Right atrium auricular region (tissue), 2 donors: Measurements from ENCODE around the gene DTD2. TPM values are rescaled to one million over a fixed set of nuclear protein-coding genes. Genes with fewer than 3 reads are reported as not detected.
"Not testable (repeated sequence)": the region's sequence is repeated elsewhere in the genome, so short reads cannot be mapped to it uniquely, and the experiment has no call there.

Source experiments
- DNase-seq: peaks from one replicate; pipeline ENCODE4 v3.0.0-alpha.2; 2019; ENCODE audit warnings: low spot score
- H3K27ac ChIP-seq, 2 donors: fragments of 200-600 bp; sonication (generic); 1 replicate in 1 of 2; 2 replicates in 1 of 2; pipeline ENCODE4 v1.5.1; 2016 to 2019
- H3K27me3 ChIP-seq, 2 donors: fragments of 200-600 bp; sonication (generic); one replicate each; pipeline versions ENCODE4 v1.5.1 to v1.6.0; 2017 to 2019
- H3K36me3 ChIP-seq: fragments of 200-600 bp; sonication (generic); one replicate; pipeline ENCODE4 v1.5.1; 2016
- H3K4me1 ChIP-seq, 2 donors: fragments of 200-600 bp; sonication (generic); one replicate each; pipeline versions ENCODE4 v1.5.1 to v1.6.0; 2017 to 2019
- H3K4me3 ChIP-seq, 2 donors: fragments of 200-600 bp; sonication (generic); 1 replicate in 1 of 2; 2 replicates in 1 of 2; pipeline ENCODE4 v1.5.1; 2017 to 2019; ENCODE audit warnings: mild to moderate bottlenecking in 1 of 2, moderate library complexity in 1 of 2
- H3K9me3 ChIP-seq, 2 donors: fragments of 200-600 bp; sonication (generic); one replicate each; pipeline ENCODE4 v1.5.1; 2019
- total RNA-seq, 2 donors: library from RNA; depleted of rRNA; stranded (reverse); fragments of >200 nt; gene quantifications; one replicate each; pipeline ENCODE4 v1.1.0, GENCODE V29; 2016
- TF ChIP-seq, protein P1 (sequence below), 2 donors: fragments of 200-600 bp; sonication (generic); IDR thresholded peaks; one replicate each; pipeline ENCODE4 v1.5.1; 2019; ENCODE audit warnings: antibody characterized with exemption in 2 of 2

DTD2 gene
- total RNA-seq, 2 donors from 2014 or later: 10.5 to 18.3 TPM

GRCh38 chr14:31476131-31476866, 19.0 kb upstream of the DTD2 start:
- Histone ChIP-seq H3K4me1 (peaks cover 0 to 12% of the 10 kb centered on the region in 2 donors), H3K27me3 (no peaks in the 10 kb centered on the region), H3K4me3 (no peak overlapping the region), H3K27ac (peak overlapping the region in 1 of 2 donors; percentile 37), H3K9me3 (no peaks in the 10 kb centered on the region), H3K36me3 (no peaks in the 10 kb centered on the region)
- no peak for DNase-seq
- TF ChIP-seq, protein P1, sequence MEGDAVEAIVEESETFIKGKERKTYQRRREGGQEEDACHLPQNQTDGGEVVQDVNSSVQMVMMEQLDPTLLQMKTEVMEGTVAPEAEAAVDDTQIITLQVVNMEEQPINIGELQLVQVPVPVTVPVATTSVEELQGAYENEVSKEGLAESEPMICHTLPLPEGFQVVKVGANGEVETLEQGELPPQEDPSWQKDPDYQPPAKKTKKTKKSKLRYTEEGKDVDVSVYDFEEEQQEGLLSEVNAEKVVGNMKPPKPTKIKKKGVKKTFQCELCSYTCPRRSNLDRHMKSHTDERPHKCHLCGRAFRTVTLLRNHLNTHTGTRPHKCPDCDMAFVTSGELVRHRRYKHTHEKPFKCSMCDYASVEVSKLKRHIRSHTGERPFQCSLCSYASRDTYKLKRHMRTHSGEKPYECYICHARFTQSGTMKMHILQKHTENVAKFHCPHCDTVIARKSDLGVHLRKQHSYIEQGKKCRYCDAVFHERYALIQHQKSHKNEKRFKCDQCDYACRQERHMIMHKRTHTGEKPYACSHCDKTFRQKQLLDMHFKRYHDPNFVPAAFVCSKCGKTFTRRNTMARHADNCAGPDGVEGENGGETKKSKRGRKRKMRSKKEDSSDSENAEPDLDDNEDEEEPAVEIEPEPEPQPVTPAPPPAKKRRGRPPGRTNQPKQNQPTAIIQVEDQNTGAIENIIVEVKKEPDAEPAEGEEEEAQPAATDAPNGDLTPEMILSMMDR (IDR thresholded peaks at IDR 0.05): no peak

GRCh38 chr14:31466554-31466953, 9.2 kb upstream of the DTD2 start:
- no peak overlapping the region for H3K27ac ChIP-seq
- no peak overlapping the region for H3K4me3 ChIP-seq
- TF ChIP-seq, protein P1 (IDR thresholded peaks at IDR 0.05): no peak
- H3K4me1 ChIP-seq: no peaks in the 10 kb centered on the region
- no peak for DNase-seq
- no peaks in the 10 kb centered on the region for H3K36me3 ChIP-seq
- no peaks in the 10 kb centered on the region for H3K27me3 ChIP-seq
- no peaks in the 10 kb centered on the region for H3K9me3 ChIP-seq

- H3K27me3 ChIP-seq: no peaks in the 10 kb centered on the region
- H3K27ac ChIP-seq: no peak overlapping the region
- H3K4me3 ChIP-seq: no peak overlapping the region
- DNase-seq: no peak
- TF ChIP-seq, protein P1 (IDR thresholded peaks at IDR 0.05): no peak
- H3K36me3 ChIP-seq: no peaks in the 10 kb centered on the region
- H3K4me1 ChIP-seq: no peaks in the 10 kb centered on the region
- H3K9me3 ChIP-seq: no peaks in the 10 kb centered on the region
Measured at GRCh38 chr14:31465111-31465510, 7.8 kb upstream of the DTD2 start.

- DNase-seq, H3K4me3 ChIP-seq, H3K36me3 ChIP-seq: not testable (repeated sequence)
Measured at GRCh38 chr14:31462450-31462849, 5.1 kb upstream of the DTD2 start.

GRCh38 chr14:31461545-31461944, 4.2 kb upstream of the DTD2 start:
- TF ChIP-seq, protein P1 (IDR thresholded peaks at IDR 0.05): no peak
- Histone ChIP-seq H3K9me3 (no peaks in the 10 kb centered on the region), H3K27me3 (no peaks in the 10 kb centered on the region), H3K4me3 (no peak overlapping the region), H3K27ac (no peak overlapping the region), H3K36me3 (no peaks in the 10 kb centered on the region), H3K4me1 (peaks cover 0 to 8% of the 10 kb centered on the region in 2 donors)
- DNase-seq: no peak

More at GRCh38 chr14:31462450-31462849, 5.1 kb upstream of the DTD2 start:
- H3K9me3 ChIP-seq, H3K27ac ChIP-seq, H3K4me1 ChIP-seq, H3K27me3 ChIP-seq: not testable (repeated sequence)

GRCh38 chr14:31457665-31458659, 656 bp upstream of the DTD2 start:
- Histone ChIP-seq H3K4me3 (peak overlapping the region in 1 of 2 donors; percentile 73), H3K27ac (peak overlapping the region; percentile 88 to 95), H3K36me3 (no peaks in the 10 kb centered on the region), H3K27me3 (no peaks in the 10 kb centered on the region), H3K9me3 (no peaks in the 10 kb centered on the region), H3K4me1 (peaks cover 0 to 17% of the 10 kb centered on the region in 2 donors)
- TF ChIP-seq, protein P1 (IDR thresholded peaks at IDR 0.05): no peak
- DNase-seq: no peak
